CD4-positive, alpha-beta T cell treated with Interleukin-4 for 1 hour (primary cell): ENCODE results near the gene TTR.

ENCODE experiments used
- DNase-seq, 2 donors: peaks; one replicate each; pipeline ENCODE4 v3.0.0-alpha.2; 2020 to 2022

The TTR gene

DNA sequence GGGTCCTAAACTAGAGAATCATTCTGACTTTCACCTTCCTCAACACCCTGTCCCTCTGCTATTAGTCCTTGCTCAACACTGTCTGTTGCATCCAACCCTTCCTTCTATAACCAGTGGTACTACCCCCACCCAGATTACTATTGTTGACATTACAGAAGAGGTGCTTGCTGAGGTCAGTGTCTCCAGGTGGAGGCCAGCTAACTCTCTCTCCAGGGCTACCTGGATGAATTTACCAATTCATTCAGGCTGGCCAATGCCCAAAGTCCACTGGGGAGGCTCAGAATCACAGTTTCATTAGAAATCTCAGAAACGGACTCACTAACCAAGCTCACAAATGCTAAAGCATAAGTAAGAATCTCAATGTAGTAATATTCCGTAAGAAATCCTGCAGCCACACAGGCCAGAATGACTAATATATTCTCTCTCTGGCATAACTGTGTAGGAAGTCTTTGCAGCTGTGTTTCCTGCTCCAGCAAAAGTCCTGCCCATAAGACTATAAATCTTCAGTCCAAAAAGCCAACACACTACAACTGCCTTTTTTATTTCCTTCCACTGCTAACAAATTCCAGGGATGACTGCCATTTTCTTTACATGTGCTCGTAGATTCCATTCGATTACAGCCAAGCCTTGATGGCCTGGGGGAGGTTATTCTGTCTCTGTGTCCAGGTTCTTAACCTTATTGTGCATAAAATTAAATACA, 10.0 kb upstream of the TTR start:
- no peak for DNase-seq

DNA sequence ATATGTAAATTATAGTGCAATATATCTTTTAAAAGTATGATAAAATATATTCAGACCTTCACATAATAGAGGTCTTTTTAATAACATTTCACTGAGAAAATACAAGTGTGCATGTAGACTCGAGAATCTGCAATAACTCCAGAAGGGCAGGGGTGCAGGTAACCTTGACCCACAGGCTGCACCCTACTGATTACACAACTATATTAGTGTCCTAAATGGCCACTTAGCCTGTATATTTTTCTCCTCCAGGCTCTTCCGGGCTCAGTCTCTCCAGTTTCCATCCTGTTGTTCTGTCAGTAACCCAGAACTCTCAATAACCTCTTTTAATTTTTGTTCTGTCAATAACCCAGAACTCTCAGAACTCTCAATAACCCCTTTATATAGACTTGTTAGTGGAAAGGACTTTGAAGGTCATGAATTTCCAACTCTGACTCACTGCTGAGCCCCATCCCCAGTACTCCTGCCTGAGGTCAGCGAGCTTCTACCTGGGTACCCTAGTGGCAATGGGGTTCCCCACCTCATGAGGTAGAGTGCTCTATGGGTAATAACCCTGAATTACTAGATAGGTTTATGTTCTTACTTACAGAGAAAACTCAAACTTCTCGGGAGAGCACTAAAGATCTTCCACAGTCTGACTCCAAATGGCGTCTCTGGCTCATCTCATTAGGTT, 8.4 kb upstream of the TTR start:
- DNase-seq = no peak

DNA sequence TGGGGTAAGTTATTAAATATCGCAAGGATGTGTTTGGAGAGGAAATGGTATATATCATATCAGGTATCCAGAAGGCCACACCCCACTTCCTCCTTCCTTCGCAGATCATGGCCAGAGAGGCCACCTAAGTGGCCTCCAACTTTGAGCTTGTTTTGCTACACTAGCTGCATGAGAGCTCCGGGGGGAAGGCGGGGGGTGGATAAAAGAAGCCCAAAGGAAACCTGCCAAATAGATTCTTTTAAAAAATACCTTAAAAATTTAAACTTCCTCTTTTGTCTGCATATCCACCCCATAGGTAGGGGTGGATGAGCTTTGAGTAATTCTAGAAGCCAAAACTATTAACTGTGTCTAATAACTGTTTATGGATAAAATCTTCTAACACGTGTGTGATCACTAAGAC, 5.7 kb upstream of the TTR start:
- no peak for DNase-seq

DNA sequence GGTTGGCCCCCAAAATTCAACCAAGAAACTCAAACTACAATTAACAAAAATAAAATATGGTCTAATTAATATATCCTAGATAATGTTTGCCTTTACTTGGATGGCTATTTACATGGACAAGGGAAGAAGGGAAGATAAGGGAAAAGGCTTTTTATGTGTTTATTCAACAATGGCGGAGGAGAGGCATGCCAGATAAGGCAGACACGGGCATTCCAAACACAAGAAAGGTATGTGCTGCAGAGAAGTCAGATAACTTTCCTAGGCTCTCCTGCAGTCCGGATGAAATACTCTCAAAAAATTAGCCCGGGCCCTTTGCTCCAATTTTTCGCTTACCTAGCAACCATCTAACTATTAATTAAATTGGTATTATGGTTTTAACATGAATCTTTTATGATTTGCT, 5.1 kb upstream of the TTR start:
- no peak for DNase-seq

DNA sequence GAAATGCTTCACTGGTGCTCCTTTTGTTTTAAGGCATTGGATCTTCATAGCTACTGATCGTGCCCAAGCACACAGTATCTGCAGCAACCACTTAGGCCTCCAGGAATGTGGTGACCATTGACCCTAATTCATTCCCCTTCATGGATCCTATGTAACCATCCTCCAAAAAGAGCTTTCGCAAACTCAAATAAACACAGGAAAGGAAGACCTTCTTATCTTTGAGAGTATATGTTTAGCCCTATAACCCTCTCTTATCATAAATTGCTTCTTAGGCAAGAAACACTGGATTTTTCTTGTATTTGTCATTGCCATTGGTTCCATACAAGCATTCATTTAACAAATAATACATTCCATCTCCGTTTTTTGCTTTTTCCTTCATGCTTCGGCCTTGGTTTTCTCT, 4.1 kb upstream of the TTR start:
- DNase-seq = no peak

DNA sequence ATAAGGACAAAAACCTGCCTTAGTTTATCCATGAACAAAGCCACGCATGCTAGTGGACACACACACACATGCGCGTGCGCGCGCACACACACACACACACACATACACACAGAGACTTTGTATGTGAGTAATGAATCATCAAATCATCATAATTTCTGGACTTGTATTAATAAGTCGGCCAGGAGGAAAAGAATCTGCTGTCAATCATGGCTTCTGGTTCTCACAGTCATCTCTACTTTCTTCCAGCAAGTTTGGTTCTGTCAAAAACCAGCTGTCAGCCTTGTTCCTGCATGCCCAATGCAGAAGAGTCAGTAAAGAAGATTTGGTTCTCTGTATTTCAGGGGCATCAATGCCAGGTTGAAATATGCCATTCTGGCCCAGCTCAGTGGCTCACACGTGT, 1.1 kb upstream of the TTR start:
- no peak for DNase-seq

DNA sequence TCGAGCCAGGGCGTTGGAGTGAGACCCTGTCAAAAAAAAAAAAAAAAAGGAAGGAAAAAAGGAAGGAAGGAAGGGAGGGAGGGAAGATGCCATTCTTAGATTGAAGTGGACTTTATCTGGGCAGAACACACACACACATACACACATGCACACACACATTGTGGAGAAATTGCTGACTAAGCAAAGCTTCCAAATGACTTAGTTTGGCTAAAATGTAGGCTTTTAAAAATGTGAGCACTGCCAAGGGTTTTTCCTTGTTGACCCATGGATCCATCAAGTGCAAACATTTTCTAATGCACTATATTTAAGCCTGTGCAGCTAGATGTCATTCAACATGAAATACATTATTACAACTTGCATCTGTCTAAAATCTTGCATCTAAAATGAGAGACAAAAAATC, 564 bp upstream of the TTR start:
- no peak for DNase-seq

DNA sequence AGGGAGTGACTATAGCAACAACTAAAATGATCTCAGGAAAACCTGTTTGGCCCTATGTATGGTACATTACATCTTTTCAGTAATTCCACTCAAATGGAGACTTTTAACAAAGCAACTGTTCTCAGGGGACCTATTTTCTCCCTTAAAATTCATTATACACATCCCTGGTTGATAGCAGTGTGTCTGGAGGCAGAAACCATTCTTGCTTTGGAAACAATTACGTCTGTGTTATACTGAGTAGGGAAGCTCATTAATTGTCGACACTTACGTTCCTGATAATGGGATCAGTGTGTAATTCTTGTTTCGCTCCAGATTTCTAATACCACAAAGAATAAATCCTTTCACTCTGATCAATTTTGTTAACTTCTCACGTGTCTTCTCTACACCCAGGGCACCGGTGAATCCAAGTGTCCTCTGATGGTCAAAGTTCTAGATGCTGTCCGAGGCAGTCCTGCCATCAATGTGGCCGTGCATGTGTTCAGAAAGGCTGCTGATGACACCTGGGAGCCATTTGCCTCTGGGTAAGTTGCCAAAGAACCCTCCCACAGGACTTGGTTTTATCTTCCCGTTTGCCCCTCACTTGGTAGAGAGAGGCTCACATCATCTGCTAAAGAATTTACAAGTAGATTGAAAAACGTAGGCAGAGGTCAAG, 955 bp downstream of the TTR start:
- DNase-seq = no peak

DNA sequence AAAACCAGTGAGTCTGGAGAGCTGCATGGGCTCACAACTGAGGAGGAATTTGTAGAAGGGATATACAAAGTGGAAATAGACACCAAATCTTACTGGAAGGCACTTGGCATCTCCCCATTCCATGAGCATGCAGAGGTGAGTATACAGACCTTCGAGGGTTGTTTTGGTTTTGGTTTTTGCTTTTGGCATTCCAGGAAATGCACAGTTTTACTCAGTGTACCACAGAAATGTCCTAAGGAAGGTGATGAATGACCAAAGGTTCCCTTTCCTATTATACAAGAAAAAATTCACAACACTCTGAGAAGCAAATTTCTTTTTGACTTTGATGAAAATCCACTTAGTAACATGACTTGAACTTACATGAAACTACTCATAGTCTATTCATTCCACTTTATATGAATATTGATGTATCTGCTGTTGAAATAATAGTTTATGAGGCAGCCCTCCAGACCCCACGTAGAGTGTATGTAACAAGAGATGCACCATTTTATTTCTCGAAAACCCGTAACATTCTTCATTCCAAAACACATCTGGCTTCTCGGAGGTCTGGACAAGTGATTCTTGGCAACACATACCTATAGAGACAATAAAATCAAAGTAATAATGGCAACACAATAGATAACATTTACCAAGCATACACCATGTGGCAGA, 3.6 kb downstream of the TTR start:
- DNase-seq = no peak

DNA sequence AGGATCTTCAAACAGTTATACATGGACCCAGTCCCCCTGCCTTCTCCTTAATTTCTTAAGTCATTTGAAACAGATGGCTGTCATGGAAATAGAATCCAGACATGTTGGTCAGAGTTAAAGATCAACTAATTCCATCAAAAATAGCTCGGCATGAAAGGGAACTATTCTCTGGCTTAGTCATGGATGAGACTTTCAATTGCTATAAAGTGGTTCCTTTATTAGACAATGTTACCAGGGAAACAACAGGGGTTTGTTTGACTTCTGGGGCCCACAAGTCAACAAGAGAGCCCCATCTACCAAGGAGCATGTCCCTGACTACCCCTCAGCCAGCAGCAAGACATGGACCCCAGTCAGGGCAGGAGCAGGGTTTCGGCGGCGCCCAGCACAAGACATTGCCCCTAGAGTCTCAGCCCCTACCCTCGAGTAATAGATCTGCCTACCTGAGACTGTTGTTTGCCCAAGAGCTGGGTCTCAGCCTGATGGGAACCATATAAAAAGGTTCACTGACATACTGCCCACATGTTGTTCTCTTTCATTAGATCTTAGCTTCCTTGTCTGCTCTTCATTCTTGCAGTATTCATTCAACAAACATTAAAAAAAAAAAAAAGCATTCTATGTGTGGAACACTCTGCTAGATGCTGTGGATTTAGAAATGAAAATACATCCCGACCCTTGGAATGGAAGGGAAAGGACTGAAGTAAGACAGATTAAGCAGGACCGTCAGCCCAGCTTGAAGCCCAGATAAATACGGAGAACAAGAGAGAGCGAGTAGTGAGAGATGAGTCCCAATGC, 4.6 kb downstream of the TTR start:
- DNase-seq = no peak

DNA sequence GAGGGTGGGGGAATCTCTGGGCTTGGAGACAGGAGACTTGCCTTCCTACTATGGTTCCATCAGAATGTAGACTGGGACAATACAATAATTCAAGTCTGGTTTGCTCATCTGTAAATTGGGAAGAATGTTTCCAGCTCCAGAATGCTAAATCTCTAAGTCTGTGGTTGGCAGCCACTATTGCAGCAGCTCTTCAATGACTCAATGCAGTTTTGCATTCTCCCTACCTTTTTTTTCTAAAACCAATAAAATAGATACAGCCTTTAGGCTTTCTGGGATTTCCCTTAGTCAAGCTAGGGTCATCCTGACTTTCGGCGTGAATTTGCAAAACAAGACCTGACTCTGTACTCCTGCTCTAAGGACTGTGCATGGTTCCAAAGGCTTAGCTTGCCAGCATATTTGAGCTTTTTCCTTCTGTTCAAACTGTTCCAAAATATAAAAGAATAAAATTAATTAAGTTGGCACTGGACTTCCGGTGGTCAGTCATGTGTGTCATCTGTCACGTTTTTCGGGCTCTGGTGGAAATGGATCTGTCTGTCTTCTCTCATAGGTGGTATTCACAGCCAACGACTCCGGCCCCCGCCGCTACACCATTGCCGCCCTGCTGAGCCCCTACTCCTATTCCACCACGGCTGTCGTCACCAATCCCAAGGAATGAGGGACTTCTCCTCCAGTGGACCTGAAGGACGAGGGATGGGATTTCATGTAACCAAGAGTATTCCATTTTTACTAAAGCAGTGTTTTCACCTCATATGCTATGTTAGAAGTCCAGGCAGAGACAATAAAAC, 6.5 kb downstream of the TTR start:
- no peak for DNase-seq

DNA sequence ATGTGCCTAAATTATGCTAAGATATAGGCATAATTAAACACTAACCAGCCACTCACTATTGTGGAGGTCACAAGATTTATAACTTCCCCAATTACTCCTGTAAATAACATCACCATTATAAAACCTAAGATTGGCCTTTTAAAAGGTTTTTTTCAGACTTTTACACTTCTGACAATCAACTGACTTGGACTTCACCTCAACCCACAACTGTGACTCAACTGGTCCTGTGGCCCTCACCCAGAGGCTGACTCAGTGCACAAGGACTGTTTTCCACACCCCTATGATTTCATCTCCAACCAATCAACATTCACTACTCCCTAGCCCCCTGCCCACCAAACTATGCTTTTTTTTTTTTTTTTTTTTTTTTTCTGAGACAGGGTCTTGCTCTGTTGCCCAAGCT, 11.6 kb downstream of the TTR start:
- DNase-seq = no peak

DNA sequence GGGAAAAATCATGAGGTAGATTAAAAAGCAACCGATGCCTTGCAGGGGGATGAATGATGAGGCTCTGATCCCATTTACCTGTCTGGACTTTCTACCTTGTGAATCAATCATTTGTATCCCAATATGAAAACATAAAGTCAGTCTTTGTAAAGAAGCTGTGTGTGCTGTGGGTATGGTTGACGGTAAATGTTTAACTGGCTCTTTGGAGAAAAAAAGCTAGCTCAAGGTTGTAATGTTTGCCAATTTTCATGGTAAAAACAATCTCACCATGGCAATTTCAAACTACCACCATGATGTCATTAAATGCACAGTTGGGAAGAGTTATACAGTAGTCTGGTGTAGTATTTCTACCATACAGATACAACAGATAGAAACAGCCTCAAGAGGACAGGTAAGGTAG, 14.6 kb downstream of the TTR start:
- no peak for DNase-seq

DNA sequence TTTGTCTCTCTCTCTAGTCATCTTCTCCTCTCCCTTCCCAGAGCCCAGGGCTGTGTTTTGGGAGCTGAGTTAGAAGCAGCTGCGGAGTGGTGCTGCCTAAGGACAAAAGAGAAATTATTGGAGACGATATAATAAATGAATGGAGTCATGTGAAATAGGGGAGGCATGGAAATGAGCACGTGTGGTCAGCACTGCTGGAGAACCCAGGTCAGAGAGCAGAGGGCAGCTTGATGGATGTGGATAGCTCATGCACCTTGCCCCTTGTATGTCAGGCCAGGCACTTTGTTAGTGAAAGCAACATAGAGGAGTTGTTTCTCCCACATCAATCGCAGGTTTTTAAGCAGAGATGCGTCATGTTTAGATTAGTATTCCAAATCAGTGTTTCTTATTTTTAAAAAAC, 15.7 kb downstream of the TTR start:
- no peak for DNase-seq

DNA sequence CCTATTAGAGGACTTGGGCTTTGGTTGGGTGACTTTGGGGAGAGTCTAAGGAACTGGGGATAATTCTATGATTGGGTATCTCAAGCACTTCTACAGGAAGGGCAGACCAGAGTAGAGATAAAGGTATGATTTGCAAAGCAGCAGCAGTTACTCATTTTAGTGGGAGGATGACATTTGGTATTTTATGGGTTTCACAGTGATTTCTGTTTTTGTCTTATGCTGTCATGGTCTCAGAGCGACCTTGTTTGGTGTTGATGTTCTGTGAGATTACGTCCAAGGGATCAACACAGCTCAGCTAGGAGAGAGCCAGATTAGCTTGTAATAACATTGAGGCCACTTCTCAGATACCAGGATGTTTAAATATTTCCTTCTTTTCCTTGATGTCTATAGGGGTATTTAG, 18.2 kb downstream of the TTR start:
- no peak for DNase-seq

DNA sequence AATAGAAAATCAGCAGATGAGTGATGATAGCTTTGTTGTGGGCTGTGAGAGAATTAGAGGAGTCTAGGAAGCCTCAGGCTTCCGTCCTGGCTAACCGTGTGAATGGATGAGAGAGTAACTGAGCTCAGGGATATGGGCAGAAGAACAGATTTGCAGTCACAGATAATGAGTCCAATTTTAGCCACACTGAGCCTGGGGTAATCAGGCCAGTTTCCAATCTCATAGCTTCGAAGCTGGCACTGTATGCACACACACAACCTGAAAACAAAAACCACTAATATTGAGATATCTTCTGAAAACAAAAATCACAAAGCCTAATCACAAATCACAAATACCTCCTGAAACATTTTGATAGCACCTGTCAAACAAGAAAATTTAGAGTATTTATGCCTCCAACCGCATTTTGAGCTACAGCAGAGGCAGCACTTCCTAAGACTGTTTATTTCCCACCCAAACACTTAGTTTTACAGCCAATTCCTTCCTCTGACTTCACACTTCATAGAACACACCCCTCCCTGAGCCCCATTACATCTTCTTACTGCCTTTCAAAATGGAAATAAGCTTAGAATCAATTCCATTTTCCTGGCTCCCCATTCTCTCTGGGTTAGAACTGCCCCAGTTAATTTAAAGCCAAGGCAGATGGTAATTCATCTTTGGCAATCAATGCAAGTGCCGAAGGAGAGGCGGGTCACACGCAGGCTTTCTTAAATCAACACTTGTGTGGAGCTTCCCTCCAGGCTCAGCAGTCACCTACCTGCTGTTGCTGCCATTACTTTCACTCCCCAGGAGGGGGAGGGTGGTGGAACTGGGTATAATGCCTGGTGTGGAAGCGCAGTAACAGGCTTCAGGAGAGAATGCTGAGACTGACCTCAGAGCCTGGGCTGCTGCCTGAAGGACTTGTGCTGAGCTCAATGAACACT, 18.9 kb downstream of the TTR start:
- DNase-seq = no peak

DNA sequence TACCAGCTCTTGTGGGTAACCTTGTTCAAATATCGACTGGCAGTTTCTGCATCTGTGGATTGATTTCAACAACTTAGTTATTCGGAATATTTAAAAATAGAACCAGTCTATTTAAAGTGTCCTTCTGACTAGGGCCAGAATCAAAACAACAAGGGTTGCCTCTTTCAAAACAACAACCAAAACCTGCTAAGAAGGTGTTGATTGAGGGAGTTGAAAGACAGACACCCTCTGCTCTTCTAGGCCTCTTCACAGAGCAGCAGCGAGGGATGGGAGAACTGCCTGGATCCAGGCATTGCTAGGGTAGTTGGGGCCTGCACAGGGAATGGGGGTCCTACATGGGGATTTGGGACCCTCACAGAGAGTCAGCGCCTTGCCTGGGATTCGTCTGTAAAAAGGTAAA, 19.8 kb downstream of the TTR start:
- no peak for DNase-seq

DNA sequence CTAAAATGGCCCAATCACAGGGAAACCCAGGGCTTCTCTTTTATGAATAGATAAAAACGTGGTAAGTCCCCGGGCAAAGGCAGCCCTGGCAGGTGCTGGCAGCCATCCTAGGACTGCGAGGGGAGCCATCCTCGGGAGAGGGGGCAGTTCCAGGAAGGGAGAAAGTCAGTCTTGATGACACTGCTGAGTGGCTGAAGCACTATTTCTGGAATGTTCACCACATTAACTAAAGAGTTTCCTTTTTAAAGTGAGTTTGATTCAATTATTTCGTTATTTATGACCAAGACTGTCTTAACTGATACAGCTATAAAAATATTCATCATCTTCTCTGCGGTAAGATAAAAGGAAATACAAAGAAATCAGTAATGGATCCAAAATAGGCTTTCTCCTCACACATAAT, 20.4 kb downstream of the TTR start:
- DNase-seq = no peak

DNA sequence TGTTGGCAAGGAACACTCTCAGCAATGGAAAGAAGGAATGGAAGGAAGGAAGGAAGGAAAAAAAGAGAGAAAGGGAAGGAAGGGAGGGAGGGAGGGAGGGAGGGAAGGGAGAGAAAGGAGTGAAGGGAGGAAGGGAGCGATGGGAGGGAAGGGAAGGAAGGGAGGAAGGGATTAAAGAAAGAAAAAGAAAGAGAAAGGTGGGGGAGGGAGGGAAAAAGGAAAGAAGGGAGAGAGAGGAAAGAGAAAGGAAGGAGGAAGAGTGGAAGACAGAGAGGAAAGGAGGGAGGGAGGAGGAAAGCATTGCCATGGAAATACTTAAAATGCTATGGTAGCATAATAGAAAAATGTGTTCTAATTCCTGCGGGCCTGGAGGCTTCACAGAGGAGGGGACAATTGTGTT, 22.4 kb downstream of the TTR start:
- no peak for DNase-seq

DNA sequence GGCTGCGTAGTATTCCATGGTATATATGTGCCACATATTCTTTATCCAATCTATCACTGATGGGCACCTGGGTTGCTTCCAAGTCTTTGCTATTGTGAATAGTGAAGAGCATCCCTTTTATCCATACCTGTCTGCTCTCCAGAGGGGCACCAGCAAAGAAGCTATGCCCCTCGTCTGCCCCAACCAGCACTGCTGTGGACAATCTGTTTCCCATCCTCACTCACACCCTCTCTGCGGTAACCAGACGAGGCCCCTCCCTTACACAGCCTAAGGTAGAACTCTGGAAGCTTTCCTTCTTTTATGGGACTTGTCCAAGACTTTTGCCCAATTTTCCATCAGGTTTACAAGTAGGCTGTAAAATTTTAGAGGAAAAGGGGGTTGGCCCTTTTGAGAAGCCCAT, 24.9 kb downstream of the TTR start:
- no peak for DNase-seq

DNA sequence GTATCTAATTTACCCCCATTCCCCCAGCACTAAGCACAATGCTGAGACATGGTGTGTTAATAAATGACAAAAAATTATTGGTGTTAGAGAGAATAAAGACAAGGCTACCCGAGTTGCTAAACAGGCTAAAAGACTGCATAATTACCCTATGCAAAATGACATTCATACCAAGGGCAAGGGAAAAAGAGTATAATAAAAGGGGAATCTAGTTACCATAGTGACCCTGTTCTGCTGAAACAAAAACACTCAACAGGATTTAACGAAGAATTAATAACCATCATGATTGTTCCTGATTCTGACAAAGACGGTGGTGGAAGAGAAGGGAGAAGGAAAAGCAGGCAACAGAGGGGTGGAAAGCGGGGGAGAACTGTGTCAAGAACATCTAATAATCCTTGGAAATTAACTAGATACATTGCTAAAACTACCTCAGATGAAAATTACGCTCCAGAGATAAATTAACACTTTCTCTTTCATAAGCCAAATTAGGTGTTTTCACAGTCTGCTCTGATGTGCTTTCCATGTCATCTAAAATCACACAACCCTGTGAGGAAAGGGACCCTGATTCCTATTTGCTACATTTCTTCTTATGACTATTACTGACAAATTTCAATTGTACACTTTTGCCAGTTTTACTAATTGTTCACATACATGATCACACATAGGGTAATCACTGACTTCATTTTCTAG, 25.5 kb downstream of the TTR start:
- DNase-seq = no peak
